GM18907 (cell line): ENCODE results near the gene C12orf60.

Source experiments
- ATAC-seq: cut with Tn5 transposase; IDR thresholded peaks from one replicate; pipeline ENCODE4 v1.9.1; 2021; ENCODE audit warnings: mild to moderate bottlenecking, moderate library complexity; ENCODE audit not compliant: unreplicated experiment

The C12orf60 gene

GRCh38 chr12:14871247-14871646 is 67.8 kb downstream of the C12orf60 start:
- no peak for ATAC-seq

- no peak for ATAC-seq
Observed at GRCh38 chr12:14871886-14872285, 68.4 kb downstream of the C12orf60 start.

DNA sequence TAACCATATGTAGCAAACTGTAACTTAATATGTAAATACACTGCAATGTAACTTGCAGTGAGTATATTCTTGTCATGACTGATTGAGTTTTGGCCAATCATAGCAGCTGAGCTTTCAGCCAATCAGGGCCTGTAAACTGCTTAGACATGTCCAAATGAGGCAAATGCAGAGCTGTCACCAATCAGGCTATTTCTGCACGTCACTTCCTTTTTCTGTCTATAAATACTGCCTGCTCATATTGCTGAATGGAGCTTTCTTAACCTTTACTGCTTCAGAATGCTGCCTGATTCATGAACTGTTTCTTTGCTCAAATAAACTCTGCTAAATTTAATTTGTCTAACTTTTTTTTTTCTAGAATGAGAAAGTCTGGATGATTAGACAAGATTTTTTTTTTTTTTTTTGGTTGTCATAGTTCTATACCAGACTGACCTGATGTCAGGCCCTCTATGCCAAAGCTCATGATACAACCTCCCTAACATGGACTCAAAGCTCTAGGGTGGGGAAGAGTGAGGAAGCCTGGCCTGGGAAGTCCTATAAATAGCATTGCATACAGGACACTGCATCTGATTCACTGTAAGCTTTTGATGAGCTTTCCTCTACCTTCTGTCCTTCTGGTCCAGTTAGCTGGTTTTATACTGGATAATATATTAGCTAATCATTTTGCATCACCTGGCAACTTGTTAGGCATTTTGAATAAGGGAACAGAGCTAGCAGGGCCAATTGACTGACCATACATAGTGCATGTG is 70.1 kb downstream of the C12orf60 start:
- no peak for ATAC-seq
